OCI-LY3 (cell line): ENCODE data around the gene MYB.
A peak's percentile ranks its signal among the peaks of the same experiment; 100 is the strongest.

ENCODE experiments used
- H2AFZ ChIP-seq: fragments of 200-600, 300-600 bp; shearing (Covaris generic); 2 replicates; pipeline ENCODE4 v1.6.0; 2014; ENCODE audit warnings: antibody characterized with exemption, low read depth, low read length
- H3K27ac ChIP-seq: fragments of 200-600, 300-600 bp; sonication (generic); 2 replicates; pipeline ENCODE4 v1.5.1; 2014; ENCODE audit warnings: mild to moderate bottlenecking, low read length, moderate library complexity, mixed read lengths
- H3K27me3 ChIP-seq: fragments of 200-600, 300-600 bp; sonication (generic); 2 replicates; pipeline ENCODE4 v1.6.1; 2014; ENCODE audit warnings: low read depth, low read length, mixed read lengths
- H3K36me3 ChIP-seq: fragments of 200-600, 300-600 bp; sonication (generic); replicated peaks from 2 replicates; pipeline ENCODE3; 2014; ENCODE audit warnings: low read depth, low read length, mixed read lengths
- H3K4me1 ChIP-seq: fragments of 300-600, 200-600 bp; sonication (generic); 2 replicates; pipeline ENCODE4 v1.6.1; 2014; ENCODE audit warnings: low read length, mixed read lengths
- H3K4me2 ChIP-seq: fragments of 200-600, 300-600 bp; sonication (generic); 2 replicates; pipeline ENCODE4 v1.6.1; 2014; ENCODE audit warnings: low read length, mixed read lengths
- H3K4me3 ChIP-seq: fragments of 300-600, 200-600 bp; sonication (generic); 2 replicates; pipeline ENCODE4 v1.5.1; 2014; ENCODE audit warnings: antibody characterized with exemption, mild to moderate bottlenecking, low read length, moderate library complexity
- H3K79me2 ChIP-seq: fragments of 300-600, 200-600 bp; shearing (Covaris generic); 2 replicates; pipeline ENCODE4 v1.6.1; 2014; ENCODE audit warnings: mild to moderate bottlenecking, low read length, mixed read lengths
- H3K9ac ChIP-seq: fragments of 300-600, 200-600 bp; shearing (Covaris generic); 2 replicates; pipeline ENCODE4 v1.6.0; 2014; ENCODE audit warnings: mild to moderate bottlenecking, low read length, moderate library complexity
- H3K9me3 ChIP-seq: fragments of 200-600, 300-600 bp; shearing (Covaris generic); 2 replicates; pipeline ENCODE4 v1.6.1; 2014; ENCODE audit warnings: low read length, mixed read lengths; ENCODE audit not compliant: insufficient read depth
- H4K20me1 ChIP-seq: fragments of 200-600, 300-600 bp; sonication (generic); 2 replicates; pipeline ENCODE4 v1.6.1; 2016; ENCODE audit warnings: low read length, mixed read lengths; ENCODE audit not compliant: insufficient read depth
- EZH2phosphoT487 ChIP-seq: fragments of 200-600 bp; shearing (Covaris generic); IDR thresholded peaks from 2 replicates; pipeline ENCODE4 v1.6.1; 2018; ENCODE audit warnings: antibody characterized with exemption, mixed run types, low read depth
- TF ChIP-seq, protein P1 (sequence below): fragments of 200-600, 300-600 bp; sonication (generic); IDR thresholded peaks from 2 replicates; pipeline ENCODE4 v1.5.1; 2014; ENCODE audit warnings: antibody characterized with exemption, low read length, low read depth

MYB gene

DNA sequence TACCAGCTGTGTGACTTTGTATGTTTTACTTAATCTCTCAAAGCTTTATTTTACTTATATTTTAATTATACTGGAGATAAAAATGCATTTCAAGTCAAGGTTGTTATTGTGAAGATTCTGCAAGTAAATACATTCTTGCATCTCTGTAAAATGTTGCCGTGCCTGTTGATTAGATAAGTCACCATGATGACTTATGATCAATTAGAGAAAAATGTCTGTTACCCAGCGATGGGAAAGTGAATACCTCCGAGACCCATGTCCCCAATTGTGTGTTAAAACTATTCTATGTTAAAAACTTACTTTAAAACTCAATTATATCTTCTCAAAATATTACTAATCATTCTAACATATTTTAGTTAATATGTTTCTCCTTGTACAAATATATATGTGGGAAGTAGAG is 39.9 kb downstream of the MYB start:
- Histone ChIP-seq H4K20me1 (no peaks in the 10 kb centered on the region), H3K36me3 (no peaks in the 10 kb centered on the region), H2AFZ (no peak overlapping the region), H3K27ac (no peak overlapping the region), H3K79me2 (no peaks in the 10 kb centered on the region), H3K27me3 (no peaks in the 10 kb centered on the region), H3K4me1 (peaks cover 32% of the 10 kb centered on the region), H3K9ac (no peak overlapping the region), H3K9me3 (no peaks in the 10 kb centered on the region), H3K4me3 (no peak overlapping the region), H3K4me2 (no peak overlapping the region)
- TF ChIP-seq EZH2phosphoT487, result no peak
- TF ChIP-seq, protein P1, sequence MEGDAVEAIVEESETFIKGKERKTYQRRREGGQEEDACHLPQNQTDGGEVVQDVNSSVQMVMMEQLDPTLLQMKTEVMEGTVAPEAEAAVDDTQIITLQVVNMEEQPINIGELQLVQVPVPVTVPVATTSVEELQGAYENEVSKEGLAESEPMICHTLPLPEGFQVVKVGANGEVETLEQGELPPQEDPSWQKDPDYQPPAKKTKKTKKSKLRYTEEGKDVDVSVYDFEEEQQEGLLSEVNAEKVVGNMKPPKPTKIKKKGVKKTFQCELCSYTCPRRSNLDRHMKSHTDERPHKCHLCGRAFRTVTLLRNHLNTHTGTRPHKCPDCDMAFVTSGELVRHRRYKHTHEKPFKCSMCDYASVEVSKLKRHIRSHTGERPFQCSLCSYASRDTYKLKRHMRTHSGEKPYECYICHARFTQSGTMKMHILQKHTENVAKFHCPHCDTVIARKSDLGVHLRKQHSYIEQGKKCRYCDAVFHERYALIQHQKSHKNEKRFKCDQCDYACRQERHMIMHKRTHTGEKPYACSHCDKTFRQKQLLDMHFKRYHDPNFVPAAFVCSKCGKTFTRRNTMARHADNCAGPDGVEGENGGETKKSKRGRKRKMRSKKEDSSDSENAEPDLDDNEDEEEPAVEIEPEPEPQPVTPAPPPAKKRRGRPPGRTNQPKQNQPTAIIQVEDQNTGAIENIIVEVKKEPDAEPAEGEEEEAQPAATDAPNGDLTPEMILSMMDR, result no peak

DNA sequence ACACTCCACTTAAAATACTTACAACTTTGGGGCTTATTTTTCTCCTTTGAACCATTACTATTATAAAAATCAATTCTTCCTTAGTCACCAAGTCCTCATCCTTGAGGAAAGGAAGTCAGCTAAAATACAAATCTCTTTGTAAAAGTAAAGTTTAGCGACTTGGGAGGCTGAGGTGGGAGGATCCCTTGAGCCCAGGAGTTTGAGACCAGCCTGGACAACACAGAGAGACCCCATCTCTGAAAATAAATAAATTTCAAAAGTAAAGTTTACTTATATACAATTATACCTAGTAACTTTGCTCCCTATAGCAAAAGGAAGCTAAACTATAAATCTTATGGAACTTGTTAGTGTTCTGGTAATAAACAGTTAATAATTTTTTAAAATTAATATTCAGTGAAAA is 40.4 kb downstream of the MYB start:
- H3K27me3 ChIP-seq, result no peaks in the 10 kb centered on the region
- no peak overlapping the region for H3K4me3 ChIP-seq
- no peak overlapping the region for H3K9ac ChIP-seq
- H3K27ac ChIP-seq, result no peak overlapping the region
- no peaks in the 10 kb centered on the region for H3K79me2 ChIP-seq
- no peaks in the 10 kb centered on the region for H3K36me3 ChIP-seq
- TF ChIP-seq EZH2phosphoT487, result no peak
- TF ChIP-seq, protein P1, result no peak
- no peaks in the 10 kb centered on the region for H4K20me1 ChIP-seq
- H3K4me2 ChIP-seq, result no peak overlapping the region
- peaks cover 31% of the 10 kb centered on the region for H3K4me1 ChIP-seq
- H2AFZ ChIP-seq, result no peak overlapping the region
- no peaks in the 10 kb centered on the region for H3K9me3 ChIP-seq

DNA sequence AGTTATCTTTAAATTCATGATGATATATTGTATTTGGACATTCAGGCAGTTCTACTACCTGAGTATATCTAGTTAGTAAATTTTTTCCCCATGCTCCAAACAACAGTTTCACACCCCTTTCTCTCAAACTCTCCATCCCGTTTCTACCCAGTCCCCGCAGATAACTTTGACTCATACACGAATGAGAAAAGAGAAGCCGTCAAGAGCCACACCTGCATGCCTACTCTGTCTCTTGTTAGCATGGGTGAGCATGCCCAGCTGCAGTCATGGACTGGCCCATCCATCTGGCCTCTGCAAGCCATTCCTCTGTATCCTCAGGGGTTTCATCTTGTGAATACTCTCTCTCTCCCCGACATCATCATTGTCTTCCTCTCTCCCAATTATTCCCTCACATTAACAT is 41.5 kb downstream of the MYB start:
- TF ChIP-seq, protein P1, result no peak
- TF ChIP-seq EZH2phosphoT487, result no peak
- no peak overlapping the region; the same call in 1 of the 2 replicates for H3K4me2 ChIP-seq
- no peak overlapping the region for H3K4me3 ChIP-seq
- no peaks in the 10 kb centered on the region for H3K27me3 ChIP-seq
- no peak overlapping the region for H3K27ac ChIP-seq
- H3K79me2 ChIP-seq, result no peaks in the 10 kb centered on the region
- no peak overlapping the region for H2AFZ ChIP-seq
- peaks cover 36% of the 10 kb centered on the region for H3K4me1 ChIP-seq
- H3K36me3 ChIP-seq, result no peaks in the 10 kb centered on the region
- H3K9me3 ChIP-seq, result no peaks in the 10 kb centered on the region
- H4K20me1 ChIP-seq, result no peaks in the 10 kb centered on the region
- H3K9ac ChIP-seq, result no peak overlapping the region

DNA sequence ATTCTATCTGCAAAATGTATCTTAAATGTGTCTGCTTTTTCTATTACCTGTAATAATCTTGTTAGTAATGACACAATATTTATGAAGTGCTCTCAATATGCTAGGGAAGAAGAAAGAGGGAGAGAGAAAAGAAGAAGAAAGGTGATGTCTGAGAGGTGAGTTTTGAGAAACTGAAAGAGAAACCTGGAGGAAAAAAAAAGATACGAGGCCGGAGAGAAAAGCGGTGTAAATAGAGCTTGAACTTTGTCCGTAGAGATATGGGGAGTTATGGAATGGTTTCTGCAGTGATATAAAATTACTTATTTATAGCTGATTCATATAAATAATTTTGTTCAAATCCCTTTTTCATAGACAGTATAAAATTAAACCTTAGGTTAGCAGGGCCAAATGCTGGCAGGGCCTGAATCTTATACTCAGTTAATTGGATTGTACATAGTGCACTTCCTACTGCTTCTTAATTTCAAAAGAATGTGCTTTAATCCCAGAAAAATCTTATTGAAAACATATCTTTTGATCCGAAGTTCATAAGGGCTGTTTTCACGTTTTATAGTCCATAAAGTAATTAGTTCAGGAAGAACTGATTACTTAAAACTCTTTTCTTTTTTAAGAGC is 43.0 kb downstream of the MYB start:
- Histone ChIP-seq H3K4me2 (peak overlapping the region; percentile 82), H3K27ac (no peak overlapping the region), H3K79me2 (no peaks in the 10 kb centered on the region), H3K4me1 (peaks cover 43% of the 10 kb centered on the region), H3K27me3 (no peaks in the 10 kb centered on the region), H2AFZ (peak overlapping the region; percentile 88), H3K36me3 (no peaks in the 10 kb centered on the region), H3K4me3 (peak overlapping the region; percentile 67), H4K20me1 (no peaks in the 10 kb centered on the region), H3K9ac (peak overlapping the region; percentile 45), H3K9me3 (no peaks in the 10 kb centered on the region)
- TF ChIP-seq, protein P1, result no peak
- no peak for TF ChIP-seq EZH2phosphoT487
